OCI-LY3 (cell line): Measurements from ENCODE around the gene LINGO4.

ENCODE experiments used
- EZH2phosphoT487 ChIP-seq: fragments of 200-600 bp; shearing (Covaris generic); IDR thresholded peaks from 2 replicates; pipeline ENCODE4 v1.6.1; 2018; ENCODE audit warnings: antibody characterized with exemption, mixed run types, low read depth
- TF ChIP-seq, protein P1 (sequence below): fragments of 200-600, 300-600 bp; sonication (generic); IDR thresholded peaks from 2 replicates; pipeline ENCODE4 v1.5.1; 2014; ENCODE audit warnings: antibody characterized with exemption, low read length, low read depth

DNA sequence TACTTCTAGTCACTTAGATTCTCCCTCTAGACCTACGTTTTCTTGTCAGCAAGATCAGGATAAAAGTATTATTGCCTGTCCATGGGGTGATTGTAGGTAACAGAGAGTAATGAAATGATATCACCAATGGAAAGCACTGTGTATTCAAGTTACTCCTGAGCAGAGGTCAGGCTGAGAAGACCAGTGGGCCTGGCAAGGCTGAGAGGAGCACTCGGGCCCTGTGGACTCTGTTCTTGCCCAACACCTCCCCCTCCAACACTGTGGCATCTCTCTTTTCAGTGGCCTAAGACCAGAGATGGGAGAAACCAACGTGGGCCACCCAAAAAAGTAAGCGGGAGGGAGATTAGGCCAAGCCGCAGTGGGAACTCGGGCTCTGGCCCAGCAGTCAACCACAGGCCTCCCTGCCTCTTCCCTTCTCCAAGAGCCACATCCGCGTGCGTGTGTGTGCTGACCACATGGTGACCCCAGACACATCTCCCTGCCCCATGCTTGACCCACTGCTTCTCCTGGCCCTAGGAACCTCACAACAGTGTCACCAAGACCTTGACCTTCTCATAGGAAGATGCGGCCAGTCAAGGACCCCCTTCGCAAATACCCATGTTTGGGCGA, 14.1 kb upstream of the LINGO4 start:
- TF ChIP-seq, protein P1, sequence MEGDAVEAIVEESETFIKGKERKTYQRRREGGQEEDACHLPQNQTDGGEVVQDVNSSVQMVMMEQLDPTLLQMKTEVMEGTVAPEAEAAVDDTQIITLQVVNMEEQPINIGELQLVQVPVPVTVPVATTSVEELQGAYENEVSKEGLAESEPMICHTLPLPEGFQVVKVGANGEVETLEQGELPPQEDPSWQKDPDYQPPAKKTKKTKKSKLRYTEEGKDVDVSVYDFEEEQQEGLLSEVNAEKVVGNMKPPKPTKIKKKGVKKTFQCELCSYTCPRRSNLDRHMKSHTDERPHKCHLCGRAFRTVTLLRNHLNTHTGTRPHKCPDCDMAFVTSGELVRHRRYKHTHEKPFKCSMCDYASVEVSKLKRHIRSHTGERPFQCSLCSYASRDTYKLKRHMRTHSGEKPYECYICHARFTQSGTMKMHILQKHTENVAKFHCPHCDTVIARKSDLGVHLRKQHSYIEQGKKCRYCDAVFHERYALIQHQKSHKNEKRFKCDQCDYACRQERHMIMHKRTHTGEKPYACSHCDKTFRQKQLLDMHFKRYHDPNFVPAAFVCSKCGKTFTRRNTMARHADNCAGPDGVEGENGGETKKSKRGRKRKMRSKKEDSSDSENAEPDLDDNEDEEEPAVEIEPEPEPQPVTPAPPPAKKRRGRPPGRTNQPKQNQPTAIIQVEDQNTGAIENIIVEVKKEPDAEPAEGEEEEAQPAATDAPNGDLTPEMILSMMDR = no peak
- no peak for TF ChIP-seq EZH2phosphoT487
